ENCODE results near the gene PIP4P1. TPM values are rescaled to one million over a fixed set of nuclear protein-coding genes. Genes with fewer than 3 reads are reported as not detected.
A peak's percentile ranks its signal among the peaks of the same experiment; 100 is the strongest.

PIP4P1 gene
- total RNA-seq, 1 donor from 2014 or later: 37.7 TPM

- no peak for TF ChIP-seq CTCF (IDR thresholded peaks at IDR 0.05)
- ATAC-seq: no peak
- Histone ChIP-seq H3K27ac (no peak overlapping the region), H3K4me1 (peaks cover 11% of the 10 kb centered on the region), H3K36me3 (no peaks in the 10 kb centered on the region), H3K9me3 (no peaks in the 10 kb centered on the region), H3K4me3 (no peak overlapping the region), H3K27me3 (ENCODE audit: low read depth) (no peaks in the 10 kb centered on the region)
- intact Hi-C loops (cut with DNase I): no loop called here
- DNase-seq: no peak
These were observed 31.3 kb upstream of the PIP4P1 start for GRCh38 chr14:20492486-20492885.

DNA sequence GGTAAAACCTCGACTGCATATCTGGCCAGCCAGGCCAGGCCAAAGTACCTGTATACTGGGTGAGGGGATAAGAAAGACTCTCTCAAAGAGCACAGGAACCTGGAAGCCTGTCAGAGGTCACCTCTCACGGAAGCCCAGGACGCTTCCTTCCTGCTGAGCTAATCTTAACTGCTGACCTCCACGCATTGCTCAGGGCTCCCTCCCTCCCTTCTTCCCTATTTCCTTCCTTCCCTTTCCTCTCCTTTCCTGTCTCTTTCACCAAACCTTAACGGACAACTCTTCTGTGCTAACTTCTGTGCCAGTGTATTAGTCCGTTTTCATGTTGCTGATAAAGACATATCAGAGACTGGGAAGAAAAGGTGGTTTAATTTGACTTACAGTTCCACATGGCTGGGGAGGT is 29.3 kb upstream of the PIP4P1 start:
- intact Hi-C loops (cut with DNase I): no loop called here
- no peak for ATAC-seq
- Histone ChIP-seq H3K27ac (no peak overlapping the region), H3K4me1 (peaks cover 15% of the 10 kb centered on the region), H3K9me3 (no peaks in the 10 kb centered on the region), H3K27me3 (ENCODE audit: low read depth) (no peaks in the 10 kb centered on the region), H3K4me3 (no peak overlapping the region), H3K36me3 (no peaks in the 10 kb centered on the region)
- no peak for DNase-seq
- TF ChIP-seq CTCF (IDR thresholded peaks at IDR 0.05): no peak

GRCh38 chr14:20489093-20489994 is 28.1 kb upstream of the PIP4P1 start:
- ATAC-seq (peak in 1 of 2 donors; percentile 40), DNase-seq (no peak)
- H3K27ac ChIP-seq: no peak overlapping the region
- H3K9me3 ChIP-seq: no peaks in the 10 kb centered on the region
- intact Hi-C loops (cut with DNase I): no loop called here
- H3K36me3 ChIP-seq: no peaks in the 10 kb centered on the region
- no peak overlapping the region for H3K4me3 ChIP-seq
- H3K27me3 ChIP-seq (ENCODE audit: low read depth): no peaks in the 10 kb centered on the region
- H3K4me1 ChIP-seq: peaks cover 15% of the 10 kb centered on the region
- TF ChIP-seq CTCF (IDR thresholded peaks at IDR 0.05): no peak

DNA sequence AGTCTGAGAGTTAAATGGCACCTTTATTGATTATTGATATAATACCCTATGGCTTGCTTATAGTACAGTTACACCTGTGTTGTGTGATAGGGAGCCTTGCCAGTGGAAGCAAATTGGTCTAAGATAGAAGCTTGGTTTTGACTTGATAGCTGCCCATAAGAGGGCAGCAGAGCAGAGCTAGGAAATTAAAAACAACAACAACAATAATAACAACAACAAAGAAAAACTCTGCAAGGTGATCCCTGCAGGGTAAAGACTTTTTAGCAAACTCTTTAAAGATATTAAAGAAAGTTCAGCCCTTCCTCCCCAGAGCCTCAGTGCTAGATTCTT is 26.1 kb upstream of the PIP4P1 start:
- Histone ChIP-seq H3K36me3 (no peaks in the 10 kb centered on the region), H3K27ac (no peak overlapping the region), H3K9me3 (no peaks in the 10 kb centered on the region), H3K4me3 (no peak overlapping the region), H3K27me3 (ENCODE audit: low read depth) (no peaks in the 10 kb centered on the region), H3K4me1 (peaks cover 15% of the 10 kb centered on the region)
- ATAC-seq: no peak
- TF ChIP-seq CTCF (IDR thresholded peaks at IDR 0.05): no peak
- intact Hi-C loops (cut with DNase I): no loop called here
- DNase-seq: no peak

GRCh38 chr14:20486684-20487395 is 25.6 kb upstream of the PIP4P1 start:
- intact Hi-C loops (cut with DNase I): no loop called here
- DNase-seq: no peak
- H3K4me3 ChIP-seq: no peak overlapping the region
- no peak for TF ChIP-seq CTCF (IDR thresholded peaks at IDR 0.05)
- no peaks in the 10 kb centered on the region for H3K27me3 ChIP-seq (ENCODE audit: low read depth)
- no peaks in the 10 kb centered on the region for H3K36me3 ChIP-seq
- peaks cover 15% of the 10 kb centered on the region for H3K4me1 ChIP-seq
- H3K27ac ChIP-seq: no peak overlapping the region
- H3K9me3 ChIP-seq: no peaks in the 10 kb centered on the region
- no peak for ATAC-seq

Measured in lower lobe of right lung (tissue), 2 donors.